Body of pancreas (tissue), 4 donors: ENCODE data around the gene PLEKHD1.

Experiments
- POLR2A ChIP-seq, 3 donors: fragments of 450-650 bp; IDR thresholded peaks; one replicate each; pipeline ENCODE4 v1.6.1; 2016; ENCODE audit warnings: antibody characterized with exemption in 3 of 3, mild to moderate bottlenecking in 2 of 3
- TF ChIP-seq, protein P1 (sequence below), 7 experiments: fragments of 450-650 bp in 4 of 7; fragments of 200-600 bp in 3 of 7; sonication (generic) in 3 of 7; IDR thresholded peaks; one replicate each; pipeline ENCODE4 v1.5.1; 2016 to 2019; ENCODE audit warnings: antibody characterized with exemption in 7 of 7

- no peak for TF ChIP-seq POLR2A (IDR thresholded peaks at IDR 0.05)
- TF ChIP-seq, protein P1, sequence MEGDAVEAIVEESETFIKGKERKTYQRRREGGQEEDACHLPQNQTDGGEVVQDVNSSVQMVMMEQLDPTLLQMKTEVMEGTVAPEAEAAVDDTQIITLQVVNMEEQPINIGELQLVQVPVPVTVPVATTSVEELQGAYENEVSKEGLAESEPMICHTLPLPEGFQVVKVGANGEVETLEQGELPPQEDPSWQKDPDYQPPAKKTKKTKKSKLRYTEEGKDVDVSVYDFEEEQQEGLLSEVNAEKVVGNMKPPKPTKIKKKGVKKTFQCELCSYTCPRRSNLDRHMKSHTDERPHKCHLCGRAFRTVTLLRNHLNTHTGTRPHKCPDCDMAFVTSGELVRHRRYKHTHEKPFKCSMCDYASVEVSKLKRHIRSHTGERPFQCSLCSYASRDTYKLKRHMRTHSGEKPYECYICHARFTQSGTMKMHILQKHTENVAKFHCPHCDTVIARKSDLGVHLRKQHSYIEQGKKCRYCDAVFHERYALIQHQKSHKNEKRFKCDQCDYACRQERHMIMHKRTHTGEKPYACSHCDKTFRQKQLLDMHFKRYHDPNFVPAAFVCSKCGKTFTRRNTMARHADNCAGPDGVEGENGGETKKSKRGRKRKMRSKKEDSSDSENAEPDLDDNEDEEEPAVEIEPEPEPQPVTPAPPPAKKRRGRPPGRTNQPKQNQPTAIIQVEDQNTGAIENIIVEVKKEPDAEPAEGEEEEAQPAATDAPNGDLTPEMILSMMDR (IDR thresholded peaks at IDR 0.05): no peak
These were observed 43.1 kb downstream of the PLEKHD1 start for GRCh38 chr14:69527635-69528034.
